Measurements from ENCODE around the gene TTC34. TPM values are rescaled to one million over a fixed set of nuclear protein-coding genes. Genes with fewer than 3 reads are reported as not detected.

The TTC34 gene
- total RNA-seq, 1 experiment from 2014 or later: 1.3 TPM

- TF ChIP-seq YY1 (IDR thresholded peaks at IDR 0.05; ENCODE audit: extremely low read depth, insufficient replicate concordance, low read depth, low read length): peak; percentile 86
- peak; percentile 50 for TF ChIP-seq POLR2AphosphoS5 (IDR thresholded peaks at IDR 0.05; ENCODE audit: low read depth, low read length)
- no peak for TF ChIP-seq CBX3 (IDR thresholded peaks at IDR 0.05; ENCODE audit: low read depth)
- TF ChIP-seq, protein P1, sequence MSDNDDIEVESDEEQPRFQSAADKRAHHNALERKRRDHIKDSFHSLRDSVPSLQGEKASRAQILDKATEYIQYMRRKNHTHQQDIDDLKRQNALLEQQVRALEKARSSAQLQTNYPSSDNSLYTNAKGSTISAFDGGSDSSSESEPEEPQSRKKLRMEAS (IDR thresholded peaks at IDR 0.05): no peak
These were observed 215.1 kb downstream of the TTC34 start, which contains the start of gene PRXL2B (continued) for GRCh38 chr1:2586154-2587070.

Other genes starting within 250 kb of the TTC34 start
- 0.66 TPM for gene TNFRSF14, start 245.3 kb downstream of the TTC34 start, total RNA-seq (2021; ENCODE audit: unreplicated experiment)
- gene PRXL2B, start 214.9 kb downstream of the TTC34 start, total RNA-seq (2021; ENCODE audit: unreplicated experiment): 32.2 TPM
- gene MMEL1, start 168.7 kb downstream of the TTC34 start, total RNA-seq (2021; ENCODE audit: unreplicated experiment): 2.7 TPM
- not detected for gene ACTRT2, start 219.8 kb upstream of the TTC34 start, total RNA-seq (2021; ENCODE audit: unreplicated experiment)